IPS-18c (cell line): Measurements from ENCODE around the gene PWWP2B.

Source experiments
- H3K4me3 ChIP-seq: 2 replicates; pipeline ENCODE4 v1.7.0; 2013; ENCODE audit warnings: low read depth, mild to moderate bottlenecking, low read length, moderate library complexity; ENCODE audit not compliant: insufficient read depth
- H3K9me3 ChIP-seq: one replicate; pipeline ENCODE4 v1.6.1; 2013; ENCODE audit warnings: mild to moderate bottlenecking, low read length, moderate library complexity; ENCODE audit not compliant: control insufficient read depth, insufficient read depth

PWWP2B gene

GRCh38 chr10:132360766-132361447, 36.1 kb upstream of the PWWP2B start:
- peaks cover 4% of the 10 kb centered on the region for H3K9me3 ChIP-seq
- no peak overlapping the region for H3K4me3 ChIP-seq

DNA sequence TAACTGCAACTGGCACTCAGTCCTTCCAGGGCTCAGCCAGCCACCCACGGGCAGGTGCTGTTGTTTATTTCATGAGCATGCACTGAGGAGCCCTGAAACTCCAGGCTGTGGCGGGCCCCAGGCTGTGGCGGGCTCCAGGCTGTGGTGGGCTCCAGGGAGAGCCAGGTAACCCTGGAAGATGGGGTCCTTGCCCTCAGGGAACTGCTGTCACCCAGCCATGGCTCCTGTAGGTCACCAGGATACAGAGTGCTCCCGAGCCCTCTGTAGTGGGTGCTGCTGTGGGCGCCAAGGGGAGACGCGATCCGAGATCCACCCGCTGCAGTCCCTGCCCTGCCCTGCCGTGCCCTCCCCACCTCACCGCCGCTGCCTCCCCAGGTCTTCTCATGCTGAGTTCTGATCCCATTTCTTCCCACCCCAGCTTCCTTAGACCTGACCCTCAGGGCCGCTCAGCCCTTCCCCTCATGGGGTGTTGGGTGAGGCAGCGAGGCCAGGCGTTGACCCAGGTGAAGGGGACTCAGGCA, 35.4 kb upstream of the PWWP2B start:
- no peak overlapping the region for H3K4me3 ChIP-seq
- H3K9me3 ChIP-seq = peaks cover 4% of the 10 kb centered on the region

GRCh38 chr10:132362151-132362611, 34.8 kb upstream of the PWWP2B start:
- peaks cover 4% of the 10 kb centered on the region for H3K9me3 ChIP-seq

GRCh38 chr10:132363376-132363775, 33.6 kb upstream of the PWWP2B start:
- Histone ChIP-seq H3K4me3 (no peak overlapping the region), H3K9me3 (peaks cover 4% of the 10 kb centered on the region)

More at GRCh38 chr10:132362151-132362611, 34.8 kb upstream of the PWWP2B start:
- no peak overlapping the region for H3K4me3 ChIP-seq

- no peak overlapping the region; the same call in 1 of the 2 replicates for H3K4me3 ChIP-seq
- peaks cover 4% of the 10 kb centered on the region for H3K9me3 ChIP-seq
Measured at GRCh38 chr10:132363921-132364593, 32.9 kb upstream of the PWWP2B start.

GRCh38 chr10:132364594-132364970, 32.4 kb upstream of the PWWP2B start:
- H3K4me3 ChIP-seq = no peak overlapping the region
- peaks cover 4% of the 10 kb centered on the region for H3K9me3 ChIP-seq

DNA sequence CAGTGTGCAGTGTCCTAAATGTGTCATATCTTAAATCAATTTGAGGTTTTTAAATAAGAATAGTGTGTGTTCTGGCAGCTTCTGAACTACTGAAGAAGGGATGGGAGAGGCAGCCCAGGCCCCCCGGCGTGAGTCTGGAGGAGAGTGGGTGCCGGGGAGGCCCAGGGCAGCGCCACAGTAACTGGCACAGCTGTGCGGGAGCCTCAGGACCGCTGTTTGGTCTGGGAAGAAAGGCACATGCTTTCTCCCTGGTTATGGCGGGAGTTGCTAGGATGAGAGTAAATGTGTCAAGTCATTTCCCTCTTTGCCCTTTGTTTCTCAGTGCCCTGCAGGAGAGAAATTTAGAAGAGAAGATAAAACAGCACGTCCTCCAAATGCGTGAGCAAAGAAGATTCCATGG, 31.9 kb upstream of the PWWP2B start:
- Histone ChIP-seq H3K4me3 (no peak overlapping the region), H3K9me3 (peaks cover 4% of the 10 kb centered on the region)

DNA sequence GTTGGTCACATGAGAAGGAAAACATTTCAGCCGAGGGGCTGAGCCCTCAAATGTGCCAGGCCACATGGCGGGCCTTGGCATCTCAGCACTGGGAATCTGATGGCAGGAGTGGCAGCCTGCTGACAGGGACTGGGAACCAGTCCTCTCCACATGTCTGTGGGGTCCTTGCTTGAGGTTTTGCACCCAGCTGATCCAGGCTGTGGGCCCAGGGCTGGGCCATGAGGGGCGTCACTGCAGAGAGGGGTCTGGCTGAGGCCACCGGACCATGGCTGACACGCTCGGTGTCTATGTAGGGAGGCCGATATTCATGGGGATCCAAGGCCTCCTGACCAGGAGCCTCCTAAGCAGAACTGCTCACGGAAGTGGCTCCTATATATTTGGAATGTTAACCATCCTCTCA, 31.0 kb upstream of the PWWP2B start:
- Histone ChIP-seq H3K9me3 (peaks cover 4% of the 10 kb centered on the region), H3K4me3 (no peak overlapping the region)

GRCh38 chr10:132366499-132366898, 30.5 kb upstream of the PWWP2B start:
- peaks cover 4% of the 10 kb centered on the region for H3K9me3 ChIP-seq
- H3K4me3 ChIP-seq = no peak overlapping the region

DNA sequence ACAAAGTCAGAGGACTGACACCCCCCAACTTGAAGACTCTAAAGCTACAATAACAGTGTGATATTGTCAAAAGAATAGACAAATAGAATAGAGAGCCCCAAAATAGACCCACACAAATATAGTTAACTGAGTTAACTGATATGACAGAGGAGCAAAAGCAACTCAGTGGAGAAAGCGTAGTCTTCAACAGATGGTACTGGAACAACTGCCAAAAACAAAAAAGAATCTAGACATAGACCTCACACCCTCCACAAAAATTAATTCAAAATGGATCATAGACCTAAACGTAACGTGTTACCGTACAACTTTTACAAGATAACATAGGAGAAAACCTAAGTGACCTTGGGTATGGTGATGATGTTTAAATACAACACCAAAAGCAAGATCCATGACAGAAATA, 28.6 kb upstream of the PWWP2B start:
- Histone ChIP-seq H3K4me3 (no peak overlapping the region), H3K9me3 (peaks cover 4% of the 10 kb centered on the region)

GRCh38 chr10:132368881-132369635, 27.9 kb upstream of the PWWP2B start:
- H3K9me3 ChIP-seq = peaks cover 2% of the 10 kb centered on the region
- no peak overlapping the region for H3K4me3 ChIP-seq

DNA sequence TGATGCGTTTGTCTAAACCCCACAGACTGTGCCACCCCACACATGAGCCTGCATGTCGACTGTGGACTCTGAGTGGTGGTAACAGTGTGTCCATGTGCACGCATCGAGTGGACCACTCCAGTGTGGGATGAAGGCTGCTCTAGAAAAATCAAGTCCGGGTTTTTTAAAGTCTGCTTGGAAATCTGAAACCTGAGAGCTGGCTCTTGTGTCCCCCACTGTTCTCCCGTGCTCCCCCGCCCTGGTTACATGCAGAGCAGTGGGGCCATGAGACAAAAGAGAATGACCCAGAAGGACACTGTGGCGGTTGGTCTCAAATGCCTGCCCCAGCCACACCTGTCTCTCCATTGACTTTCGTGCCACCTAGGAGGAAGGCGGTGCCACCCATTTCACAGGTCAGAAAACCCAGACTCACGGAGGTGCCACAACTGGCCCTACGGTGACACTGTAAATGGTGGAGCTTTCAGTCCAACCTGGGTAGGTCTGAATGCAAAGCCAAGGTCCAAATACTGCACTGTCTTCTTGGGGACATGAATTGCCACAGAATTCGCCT, 27.3 kb upstream of the PWWP2B start:
- peaks cover 2% of the 10 kb centered on the region for H3K9me3 ChIP-seq
- no peak overlapping the region for H3K4me3 ChIP-seq

DNA sequence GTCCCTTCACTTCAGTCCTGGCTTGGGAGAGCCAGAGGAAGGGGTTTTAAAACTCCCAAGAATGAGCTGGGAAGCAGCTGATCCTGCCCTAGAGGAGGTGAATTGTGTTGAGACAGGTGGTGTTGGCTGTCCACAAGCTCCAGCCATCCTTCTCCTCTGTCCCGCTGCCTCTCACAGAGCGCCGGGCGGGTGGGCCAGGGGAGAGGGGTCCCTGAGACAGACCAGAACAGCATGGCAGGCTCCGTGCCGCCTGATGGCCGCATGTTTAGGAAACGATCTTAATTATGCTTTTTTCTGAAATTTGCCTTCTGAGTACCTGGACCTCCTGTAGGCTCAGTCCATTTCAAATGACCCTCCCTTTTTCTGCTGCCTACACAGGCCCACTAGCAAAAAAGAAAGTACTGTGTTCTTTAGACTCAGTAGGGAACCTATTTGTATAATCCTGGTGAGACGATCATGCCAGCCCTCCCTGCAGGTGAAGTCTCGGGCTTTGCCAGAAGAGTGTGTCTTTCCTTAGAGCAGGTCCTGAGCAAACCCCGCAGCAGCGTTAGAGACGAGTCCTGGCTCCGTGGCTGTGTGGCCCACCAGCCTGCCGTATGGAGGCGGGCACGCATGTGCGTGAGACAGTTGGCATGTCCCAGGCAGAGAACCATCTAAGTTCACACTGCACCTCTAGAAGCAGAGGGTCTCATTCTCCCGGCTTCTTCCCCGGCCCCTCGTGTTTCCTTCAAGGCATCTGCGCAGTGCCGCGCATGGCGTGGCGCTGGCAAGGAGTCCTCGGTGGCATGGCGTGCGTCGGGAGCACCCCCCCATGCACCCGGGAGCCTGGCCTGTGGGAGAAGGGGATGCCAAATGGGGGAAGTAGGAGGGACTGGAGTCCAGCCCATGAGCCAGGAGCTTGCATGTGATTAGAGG, 26.3 kb upstream of the PWWP2B start:
- no peak overlapping the region for H3K4me3 ChIP-seq
- no peaks in the 10 kb centered on the region for H3K9me3 ChIP-seq

DNA sequence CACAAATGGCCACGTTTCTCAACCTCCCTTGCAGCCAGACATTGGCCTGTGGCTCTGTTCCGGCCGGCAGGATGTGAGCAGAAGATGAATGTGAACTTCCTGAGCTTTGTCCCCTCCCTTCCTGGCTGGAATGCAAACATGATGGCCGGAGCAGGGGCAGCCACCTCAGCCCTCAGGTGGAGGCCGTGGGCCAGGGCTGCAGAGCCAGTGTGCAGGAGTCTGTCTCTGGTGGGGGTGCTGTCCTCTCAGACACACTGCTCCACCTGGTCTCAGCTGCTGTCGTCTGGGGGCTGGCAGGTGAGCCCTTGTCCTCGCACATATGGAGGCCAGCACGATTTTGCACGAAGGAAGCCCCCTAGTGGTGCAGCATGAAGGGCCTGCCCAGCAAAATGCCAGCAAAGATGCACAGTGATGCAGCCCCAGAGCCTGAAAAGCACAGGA, 25.3 kb upstream of the PWWP2B start:
- Histone ChIP-seq H3K9me3 (no peaks in the 10 kb centered on the region), H3K4me3 (no peak overlapping the region)

DNA sequence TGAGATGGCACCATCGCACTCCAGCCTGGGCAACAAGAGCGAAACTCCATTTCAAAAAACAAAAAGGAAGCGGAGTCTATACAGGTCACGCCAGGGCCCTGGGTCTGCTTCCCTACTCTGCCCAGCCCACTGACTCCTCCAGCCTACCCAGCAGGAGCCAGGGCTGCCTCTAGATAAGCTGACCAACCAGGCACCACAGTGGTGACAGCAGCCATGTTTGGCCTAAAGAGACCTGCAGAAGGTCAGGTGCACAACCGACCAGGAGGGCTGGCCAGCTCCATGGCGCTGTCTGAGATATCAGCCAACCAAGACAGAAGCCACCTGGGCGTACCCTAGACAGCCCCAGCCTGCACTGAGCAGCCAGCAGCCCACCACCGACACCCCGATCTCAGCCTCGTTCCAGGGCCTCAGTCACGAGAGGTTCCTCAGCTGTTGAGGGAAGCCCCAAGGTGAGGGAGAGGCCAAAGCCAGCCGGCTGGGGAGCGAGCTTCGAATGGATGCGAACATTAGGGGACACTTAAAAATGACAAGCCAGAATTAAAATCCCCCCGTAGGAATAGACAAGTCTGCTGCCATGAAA, 24.4 kb upstream of the PWWP2B start:
- no peaks in the 10 kb centered on the region for H3K9me3 ChIP-seq
- H3K4me3 ChIP-seq = no peak overlapping the region

DNA sequence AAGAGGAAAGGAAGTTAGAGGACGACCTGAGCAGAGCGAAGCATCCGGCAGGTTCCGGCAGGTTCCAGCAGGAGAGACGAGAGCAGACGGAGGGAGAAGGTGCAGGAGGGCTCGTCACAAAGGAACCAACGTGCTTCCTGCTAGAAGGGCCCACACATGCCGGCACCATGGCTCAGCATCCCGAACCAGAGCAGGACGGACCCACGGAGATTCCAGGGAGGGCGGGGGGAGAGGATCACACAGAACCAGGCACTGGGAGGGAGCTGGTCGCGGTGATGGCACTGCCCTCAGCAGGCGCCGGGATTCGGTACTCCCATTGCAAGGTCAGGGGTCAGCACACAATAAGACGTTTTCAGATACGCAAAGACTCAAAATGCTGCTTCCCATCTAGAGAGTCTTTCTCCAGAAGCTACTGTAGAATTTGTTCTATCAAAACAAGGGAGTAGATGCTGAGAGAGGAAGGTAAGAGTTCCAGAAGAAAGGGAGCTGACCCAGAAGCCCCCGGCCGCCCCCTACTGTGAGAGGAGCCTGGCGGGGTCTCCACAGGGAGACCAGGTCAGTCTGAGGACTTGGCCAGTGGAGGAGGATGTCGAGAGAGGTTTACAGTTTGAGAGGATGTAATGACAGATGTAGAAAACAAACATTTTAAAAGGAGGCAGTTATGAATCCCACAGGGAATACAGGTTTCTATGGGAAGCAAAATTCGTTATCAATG, 23.6 kb upstream of the PWWP2B start:
- no peaks in the 10 kb centered on the region for H3K9me3 ChIP-seq
- no peak overlapping the region for H3K4me3 ChIP-seq
